GM21515 (cell line): Measurements from ENCODE around the gene TUBB4A.
"Not testable (repeated sequence)": the region's sequence is repeated elsewhere in the genome, so short reads cannot be mapped to it uniquely, and the experiment has no call there.

Experiments used
- ATAC-seq: cut with Tn5 transposase; IDR thresholded peaks from one replicate; pipeline ENCODE4 v1.9.1; 2021; ENCODE audit not compliant: unreplicated experiment

TUBB4A gene

GRCh38 chr19:6501740-6502648 is at the start of gene TUBB4A:
Gene TUBB4A (minus strand): TSS chr19:6502309. CDS start chr19:6502212, 97 bp downstream.
- ATAC-seq = no peak

- ATAC-seq = no peak
Observed at GRCh38 chr19:6551091-6551490, 49.0 kb upstream of the TUBB4A start.

- not testable (repeated sequence) for ATAC-seq
Observed at GRCh38 chr19:6550679-6551078, 48.6 kb upstream of the TUBB4A start.

GRCh38 chr19:6543866-6544347 is 41.8 kb upstream of the TUBB4A start:
- no peak for ATAC-seq

GRCh38 chr19:6540918-6541689 is 39.0 kb upstream of the TUBB4A start:
- ATAC-seq = no peak

- no peak for ATAC-seq
Observed at GRCh38 chr19:6539514-6539913, 37.4 kb upstream of the TUBB4A start.

- no peak for ATAC-seq
Observed at GRCh38 chr19:6535558-6536137, 33.5 kb upstream of the TUBB4A start.

- no peak for ATAC-seq
Observed at GRCh38 chr19:6534451-6535093, 32.5 kb upstream of the TUBB4A start.

GRCh38 chr19:6533746-6534418 is 31.8 kb upstream of the TUBB4A start:
- no peak for ATAC-seq

GRCh38 chr19:6533000-6533328 is 30.9 kb upstream of the TUBB4A start:
- no peak for ATAC-seq

- ATAC-seq = no peak
Observed at GRCh38 chr19:6532244-6532999, 30.3 kb upstream of the TUBB4A start.

GRCh38 chr19:6531956-6532243 is 29.8 kb upstream of the TUBB4A start:
- ATAC-seq = no peak

- no peak for ATAC-seq
Observed at GRCh38 chr19:6531163-6531955, 29.2 kb upstream of the TUBB4A start.

- peak; percentile 33 for ATAC-seq
Observed at GRCh38 chr19:6530386-6531162, 28.5 kb upstream of the TUBB4A start, which contains the start of gene TNFSF9. Gene TNFSF9 (plus strand): TSS chr19:6531026. CDS start chr19:6531037, 11 bp downstream.

- no peak for ATAC-seq
Observed at GRCh38 chr19:6529937-6530385, 27.9 kb upstream of the TUBB4A start.

- no peak for ATAC-seq
Observed at GRCh38 chr19:6529351-6529750, 27.2 kb upstream of the TUBB4A start.

GRCh38 chr19:6528544-6529121 is 26.5 kb upstream of the TUBB4A start:
- no peak for ATAC-seq
